Liver (tissue), 9 donors: ENCODE data around the gene UBE2A. TPM values are rescaled to one million over a fixed set of nuclear protein-coding genes. Genes with fewer than 3 reads are reported as not detected.

ENCODE experiments used
- DNase-seq: peaks from one replicate; pipeline ENCODE4 v3.0.0-alpha.2; 2017; ENCODE audit warnings: low spot score
- H3K27ac ChIP-seq, 2 donors: one replicate each; pipeline ENCODE4 v1.7.0; 2013; ENCODE audit warnings: inconsistent platforms in 2 of 2, low read length in 2 of 2, control low read depth in 1 of 2, low read depth in 1 of 2, mild to moderate bottlenecking in 1 of 2
- H3K27me3 ChIP-seq, 4 donors: one replicate each; pipeline versions ENCODE4 v1.6.1 to v1.7.0; 2013; ENCODE audit warnings: low read length in 3 of 4, inconsistent platforms in 1 of 4, mild to moderate bottlenecking in 1 of 4, moderate library complexity in 1 of 4; ENCODE audit not compliant: control insufficient read depth in 4 of 4, insufficient read depth in 4 of 4
- H3K36me3 ChIP-seq, 4 donors: one replicate each; pipeline versions ENCODE4 v1.6.1 to v1.7.0; 2013; ENCODE audit warnings: low read length in 3 of 4, mild to moderate bottlenecking in 3 of 4, low read depth in 1 of 4, moderate library complexity in 1 of 4; ENCODE audit not compliant: control insufficient read depth in 4 of 4, insufficient read depth in 3 of 4
- H3K4me1 ChIP-seq, 4 donors: one replicate each; pipeline versions ENCODE4 v1.6.1 to v1.7.0; 2013; ENCODE audit warnings: low read length in 3 of 4, mild to moderate bottlenecking in 3 of 4, moderate library complexity in 1 of 4; ENCODE audit not compliant: control insufficient read depth in 4 of 4, insufficient read depth in 4 of 4
- H3K4me3 ChIP-seq, 3 donors: one replicate each; pipeline versions ENCODE4 v1.6.1 to v1.7.0; 2013; ENCODE audit warnings: low read length in 3 of 3, control low read depth in 1 of 3, low read depth in 1 of 3, mild to moderate bottlenecking in 1 of 3
- H3K9ac ChIP-seq, 2 donors: one replicate each; pipeline ENCODE4 v1.7.0; 2013; ENCODE audit warnings: low read length in 2 of 2, mild to moderate bottlenecking in 2 of 2, moderate library complexity in 2 of 2, control low read depth in 1 of 2, low read depth in 1 of 2
- H3K9me3 ChIP-seq, 4 donors: one replicate each; pipeline versions ENCODE4 v1.6.1 to v1.7.0; 2013; ENCODE audit warnings: low read length in 3 of 4; ENCODE audit not compliant: control insufficient read depth in 4 of 4
- ATF3 ChIP-seq: IDR thresholded peaks from 2 replicates; pipeline ENCODE4 v1.6.1; 2016; ENCODE audit warnings: antibody characterized with exemption
- EGR1 ChIP-seq, 2 donors: IDR thresholded peaks; 2 replicates each; pipeline ENCODE4 v1.6.1; 2016 to 2018; ENCODE audit warnings: antibody characterized with exemption in 2 of 2, low read depth in 2 of 2
- FOXA2 ChIP-seq: IDR thresholded peaks from 2 replicates; pipeline ENCODE4 v1.6.1; 2016; ENCODE audit warnings: antibody characterized with exemption
- GABPA ChIP-seq, 2 donors: IDR thresholded peaks in 1 of 2; conservative IDR thresholded peaks in 1 of 2; 2 replicates each; pipeline ENCODE4 v1.6.1; 2016; ENCODE audit warnings: antibody characterized with exemption in 2 of 2, mild to moderate bottlenecking in 1 of 2, moderate library complexity in 1 of 2
- HNF4G ChIP-seq: IDR thresholded peaks from 2 replicates; pipeline ENCODE4 v1.6.1; 2016; ENCODE audit warnings: antibody characterized with exemption
- JUND ChIP-seq, 2 donors: IDR thresholded peaks; 2 replicates each; pipeline ENCODE4 v1.6.1; 2016; ENCODE audit warnings: antibody characterized with exemption in 2 of 2
- MAX ChIP-seq: IDR thresholded peaks from 2 replicates; pipeline ENCODE4 v1.6.1; 2016; ENCODE audit warnings: antibody characterized with exemption
- NR2F2 ChIP-seq: IDR thresholded peaks from 2 replicates; pipeline ENCODE4 v1.6.1; 2016; ENCODE audit warnings: antibody characterized with exemption
- RAD21 ChIP-seq, 2 donors: IDR thresholded peaks; 2 replicates each; pipeline ENCODE4 v1.6.1; 2016; ENCODE audit warnings: antibody characterized with exemption in 2 of 2, mild to moderate bottlenecking in 2 of 2
- SP1 ChIP-seq: IDR thresholded peaks from 2 replicates; pipeline ENCODE4 v1.6.1; 2018; ENCODE audit warnings: antibody characterized with exemption, mild to moderate bottlenecking
- TAF1 ChIP-seq: conservative IDR thresholded peaks from 2 replicates; pipeline ENCODE4 v1.6.1; 2016; ENCODE audit warnings: antibody characterized with exemption, mild to moderate bottlenecking
- YY1 ChIP-seq: IDR thresholded peaks from 2 replicates; pipeline ENCODE4 v1.6.1; 2016; ENCODE audit warnings: antibody characterized with exemption, mild to moderate bottlenecking
- WGBS: extraction: QIAGEN DNeasy Blood & Tissue Kit; methylation state at CpG from one replicate; pipeline ENCODE4 v1.1.7; 2013; 5-methylcytosine and 5-hydroxymethylcytosine counted together
- polyA plus RNA-seq, 2 donors: library from polyadenylated mRNA; stranded (reverse) in 1 of 2; unstranded in 1 of 2; fragments of 200-250 nt in 1 of 2; fragments of >200 nt in 1 of 2; fragmentation: Nextera tagmentation in 1 of 2; extraction: Ambion mirVana in 1 of 2; gene quantifications; one replicate each; pipeline versions ENCODE4 v1.2.1 to v1.2.3, GENCODE V29; 2013 to 2015
- total RNA-seq, 2 donors: library from RNA; depleted of rRNA; stranded (reverse); fragments of >200 nt; gene quantifications; one replicate each; pipeline ENCODE4 v1.2.3, GENCODE V29; 2014
- TF ChIP-seq, protein P1 (sequence below): IDR thresholded peaks from 2 replicates; pipeline ENCODE4 v1.6.1; 2016; ENCODE audit warnings: antibody characterized with exemption
- TF ChIP-seq, protein P2 (sequence below): fragments of 150-350 bp; IDR thresholded peaks from 2 replicates; pipeline ENCODE4 v1.5.1; 2017; ENCODE audit warnings: improper control_type of control experiment, low read depth, low read length; ENCODE audit not compliant: missing input control
- donor health status: healthy.
- donor health status: healthy.
- donor health status: healthy.
- donor health status: healthy.
- donor health status: healthy.

UBE2A gene
- total and polyA plus RNA-seq, 4 donors: 12.0 to 21.6 (median 17.4) TPM

- Histone ChIP-seq H3K4me3 (no peak overlapping the region), H3K9ac (no peak overlapping the region), H3K36me3 (no peaks in the 10 kb centered on the region), H3K27me3 (no peaks in the 10 kb centered on the region), H3K4me1 (no peaks in the 10 kb centered on the region), H3K27ac (no peak overlapping the region), H3K9me3 (no peaks in the 10 kb centered on the region)
- DNase-seq: no peak
- 88% methylated on average over 9 of the region's 9 CpGs for WGBS
- TF ChIP-seq EGR1 (IDR thresholded peaks at IDR 0.05; ENCODE audit: low read depth in 2 of 2): no peak
- TF ChIP-seq JUND (IDR thresholded peaks at IDR 0.05): no peak
- no peak for TF ChIP-seq ATF3
Measured at GRCh38 chrX:119529345-119530276, 44.8 kb upstream of the UBE2A start.

GRCh38 chrX:119537487-119537886, 36.9 kb upstream of the UBE2A start:
- 63% methylated on average over 3 of the region's 3 CpGs for WGBS

More at GRCh38 chrX:119537487-119537886, 36.9 kb upstream of the UBE2A start:
- Histone ChIP-seq H3K9me3 (no peaks in the 10 kb centered on the region), H3K4me1 (peaks cover 0 to 4% (median 0%) of the 10 kb centered on the region in 4 donors), H3K27ac (no peak overlapping the region), H3K4me3 (no peak overlapping the region), H3K36me3 (peaks cover 0 to 2% (median 0%) of the 10 kb centered on the region in 4 donors), H3K27me3 (no peaks in the 10 kb centered on the region), H3K9ac (no peak overlapping the region)
- TF ChIP-seq SP1 (no peak), GABPA (IDR thresholded peaks at IDR 0.05 in 1 of 2, conservative IDR thresholded peaks at IDR 0.05 in 1 of 2) (no peak), HNF4G (no peak), FOXA2 (no peak), ATF3 (no peak), RAD21 (IDR thresholded peaks at IDR 0.05) (no peak), NR2F2 (no peak), MAX (no peak), TAF1 (no peak), YY1 (no peak), JUND (IDR thresholded peaks at IDR 0.05) (no peak)
- TF ChIP-seq, protein P1, sequence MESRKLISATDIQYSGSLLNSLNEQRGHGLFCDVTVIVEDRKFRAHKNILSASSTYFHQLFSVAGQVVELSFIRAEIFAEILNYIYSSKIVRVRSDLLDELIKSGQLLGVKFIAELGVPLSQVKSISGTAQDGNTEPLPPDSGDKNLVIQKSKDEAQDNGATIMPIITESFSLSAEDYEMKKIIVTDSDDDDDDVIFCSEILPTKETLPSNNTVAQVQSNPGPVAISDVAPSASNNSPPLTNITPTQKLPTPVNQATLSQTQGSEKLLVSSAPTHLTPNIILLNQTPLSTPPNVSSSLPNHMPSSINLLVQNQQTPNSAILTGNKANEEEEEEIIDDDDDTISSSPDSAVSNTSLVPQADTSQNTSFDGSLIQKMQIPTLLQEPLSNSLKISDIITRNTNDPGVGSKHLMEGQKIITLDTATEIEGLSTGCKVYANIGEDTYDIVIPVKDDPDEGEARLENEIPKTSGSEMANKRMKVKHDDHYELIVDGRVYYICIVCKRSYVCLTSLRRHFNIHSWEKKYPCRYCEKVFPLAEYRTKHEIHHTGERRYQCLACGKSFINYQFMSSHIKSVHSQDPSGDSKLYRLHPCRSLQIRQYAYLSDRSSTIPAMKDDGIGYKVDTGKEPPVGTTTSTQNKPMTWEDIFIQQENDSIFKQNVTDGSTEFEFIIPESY: no peak
- TF ChIP-seq, protein P2, sequence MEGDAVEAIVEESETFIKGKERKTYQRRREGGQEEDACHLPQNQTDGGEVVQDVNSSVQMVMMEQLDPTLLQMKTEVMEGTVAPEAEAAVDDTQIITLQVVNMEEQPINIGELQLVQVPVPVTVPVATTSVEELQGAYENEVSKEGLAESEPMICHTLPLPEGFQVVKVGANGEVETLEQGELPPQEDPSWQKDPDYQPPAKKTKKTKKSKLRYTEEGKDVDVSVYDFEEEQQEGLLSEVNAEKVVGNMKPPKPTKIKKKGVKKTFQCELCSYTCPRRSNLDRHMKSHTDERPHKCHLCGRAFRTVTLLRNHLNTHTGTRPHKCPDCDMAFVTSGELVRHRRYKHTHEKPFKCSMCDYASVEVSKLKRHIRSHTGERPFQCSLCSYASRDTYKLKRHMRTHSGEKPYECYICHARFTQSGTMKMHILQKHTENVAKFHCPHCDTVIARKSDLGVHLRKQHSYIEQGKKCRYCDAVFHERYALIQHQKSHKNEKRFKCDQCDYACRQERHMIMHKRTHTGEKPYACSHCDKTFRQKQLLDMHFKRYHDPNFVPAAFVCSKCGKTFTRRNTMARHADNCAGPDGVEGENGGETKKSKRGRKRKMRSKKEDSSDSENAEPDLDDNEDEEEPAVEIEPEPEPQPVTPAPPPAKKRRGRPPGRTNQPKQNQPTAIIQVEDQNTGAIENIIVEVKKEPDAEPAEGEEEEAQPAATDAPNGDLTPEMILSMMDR: no peak
- DNase-seq: no peak
